Left ventricle myocardium inferior (tissue), 1 donor: Measurements from ENCODE around the gene MGAT4B. TPM values are rescaled to one million over a fixed set of nuclear protein-coding genes. Genes with fewer than 3 reads are reported as not detected.

Source experiments
- DNase-seq: peaks from one replicate; pipeline ENCODE4 v3.0.0-alpha.2; 2020
- H3K27ac ChIP-seq: fragments of 200-600 bp; replicated peaks from 2 replicates; pipeline ENCODE4 v1.8.0; 2021
- H3K27me3 ChIP-seq: fragments of 200-600 bp; 2 replicates; pipeline ENCODE4 v1.8.0; 2021; ENCODE audit warnings: low read depth
- H3K36me3 ChIP-seq: fragments of 200-600 bp; 2 replicates; pipeline ENCODE4 v1.8.0; 2021
- H3K4me1 ChIP-seq: fragments of 200-600 bp; 2 replicates; pipeline ENCODE4 v1.8.0; 2021
- H3K4me3 ChIP-seq: fragments of 200-600 bp; 2 replicates; pipeline ENCODE4 v1.8.0; 2021; ENCODE audit warnings: mild to moderate bottlenecking, moderate library complexity
- H3K9me3 ChIP-seq: fragments of 200-600 bp; replicated peaks from 2 replicates; pipeline ENCODE4 v1.8.0; 2021
- CTCF ChIP-seq: fragments of 200-600 bp; IDR thresholded peaks from 2 replicates; pipeline ENCODE4 v1.8.0; 2021; ENCODE audit warnings: antibody characterized with exemption, mild to moderate bottlenecking, borderline replicate concordance
- intact Hi-C: fragments of 100-400 bp; cut with micrococcal nuclease; formaldehyde crosslinking; loops from one replicate; pipeline ENCODE4 v1.11.0; 2022
- total RNA-seq: library from RNA; stranded (reverse); fragmentation: NEBNext Ultra II Directional; extraction: Animal tissue kit (Norgen Biotek cat#: 25700); gene quantifications from one replicate; pipeline ENCODE4 v1.2.1, GENCODE V29; 2021
- donor health status: DM: no; HTN: yes; CAD: no; lungs with severe emphysema.

MGAT4B gene
- total RNA-seq, 1 donor from 2014 or later: 98.7 TPM

- no peaks in the 10 kb centered on the region for H3K27me3 ChIP-seq
- H3K27ac ChIP-seq: no peak overlapping the region
- H3K4me3 ChIP-seq: no peak overlapping the region
- DNase-seq: no peak
- intact Hi-C loops: no loop called here
- no peaks in the 10 kb centered on the region for H3K9me3 ChIP-seq
- H3K4me1 ChIP-seq: peaks cover 17% of the 10 kb centered on the region
- TF ChIP-seq CTCF: no peak
- H3K36me3 ChIP-seq: peaks cover 83% of the 10 kb centered on the region
Observed at GRCh38 chr5:179772351-179772750, 34.3 kb downstream of the MGAT4B start.

GRCh38 chr5:179771311-179771895 lies 35.3 kb downstream of the MGAT4B start:
- H3K4me3 ChIP-seq: no peak overlapping the region
- peaks cover 87% of the 10 kb centered on the region for H3K36me3 ChIP-seq
- no peak for TF ChIP-seq CTCF
- no peaks in the 10 kb centered on the region for H3K27me3 ChIP-seq
- H3K27ac ChIP-seq: no peak overlapping the region
- DNase-seq: no peak
- intact Hi-C loops: no loop called here
- peaks cover 25% of the 10 kb centered on the region for H3K4me1 ChIP-seq
- H3K9me3 ChIP-seq: no peaks in the 10 kb centered on the region

GRCh38 chr5:179769796-179770195 lies 36.9 kb downstream of the MGAT4B start:
- peaks cover 41% of the 10 kb centered on the region for H3K4me1 ChIP-seq
- no peak for TF ChIP-seq CTCF
- no peaks in the 10 kb centered on the region for H3K9me3 ChIP-seq
- no peak for DNase-seq
- intact Hi-C loops: no loop called here
- H3K36me3 ChIP-seq: peaks cover 83% of the 10 kb centered on the region
- H3K4me3 ChIP-seq: no peak overlapping the region
- no peak overlapping the region for H3K27ac ChIP-seq
- H3K27me3 ChIP-seq: no peaks in the 10 kb centered on the region

GRCh38 chr5:179769271-179769670 lies 37.4 kb downstream of the MGAT4B start:
- no peaks in the 10 kb centered on the region for H3K9me3 ChIP-seq
- H3K4me3 ChIP-seq: no peak overlapping the region
- intact Hi-C loops: no loop called here
- no peak for TF ChIP-seq CTCF
- H3K36me3 ChIP-seq: peaks cover 78% of the 10 kb centered on the region
- H3K27me3 ChIP-seq: no peaks in the 10 kb centered on the region
- H3K27ac ChIP-seq: no peak overlapping the region
- H3K4me1 ChIP-seq: peaks cover 46% of the 10 kb centered on the region
- no peak for DNase-seq

- Histone ChIP-seq H3K36me3 (peaks cover 70% of the 10 kb centered on the region), H3K9me3 (no peaks in the 10 kb centered on the region), H3K4me3 (no peak overlapping the region), H3K27me3 (no peaks in the 10 kb centered on the region), H3K4me1 (peaks cover 54% of the 10 kb centered on the region), H3K27ac (no peak overlapping the region)
- intact Hi-C loops: no loop called here
- peak; percentile 38 for TF ChIP-seq CTCF
- DNase-seq: no peak
Observed at GRCh38 chr5:179768326-179769085, 38.2 kb downstream of the MGAT4B start.
